Right renal pelvis (tissue), 4 donors: ENCODE measurements around the gene SLC4A2. TPM values are rescaled to one million over a fixed set of nuclear protein-coding genes. Genes with fewer than 3 reads are reported as not detected.

Experiments used
- DNase-seq, 4 donors: peaks; one replicate each; pipeline ENCODE4 v3.0.0-alpha.2; 2013; ENCODE audit warnings: low read depth in 4 of 4, low spot score in 3 of 4, missing footprints in 1 of 4
- polyA plus RNA-seq, 4 donors: library from polyadenylated mRNA; unstranded; fragments of 120-200 nt; gene quantifications; one replicate each; pipeline ENCODE4 v1.2.1, GENCODE V29; 2013; ENCODE audit not compliant: insufficient read length in 4 of 4

SLC4A2 gene
- polyA plus RNA-seq, 4 donors = 89.0 to 104 (median 93.9) TPM

DNA sequence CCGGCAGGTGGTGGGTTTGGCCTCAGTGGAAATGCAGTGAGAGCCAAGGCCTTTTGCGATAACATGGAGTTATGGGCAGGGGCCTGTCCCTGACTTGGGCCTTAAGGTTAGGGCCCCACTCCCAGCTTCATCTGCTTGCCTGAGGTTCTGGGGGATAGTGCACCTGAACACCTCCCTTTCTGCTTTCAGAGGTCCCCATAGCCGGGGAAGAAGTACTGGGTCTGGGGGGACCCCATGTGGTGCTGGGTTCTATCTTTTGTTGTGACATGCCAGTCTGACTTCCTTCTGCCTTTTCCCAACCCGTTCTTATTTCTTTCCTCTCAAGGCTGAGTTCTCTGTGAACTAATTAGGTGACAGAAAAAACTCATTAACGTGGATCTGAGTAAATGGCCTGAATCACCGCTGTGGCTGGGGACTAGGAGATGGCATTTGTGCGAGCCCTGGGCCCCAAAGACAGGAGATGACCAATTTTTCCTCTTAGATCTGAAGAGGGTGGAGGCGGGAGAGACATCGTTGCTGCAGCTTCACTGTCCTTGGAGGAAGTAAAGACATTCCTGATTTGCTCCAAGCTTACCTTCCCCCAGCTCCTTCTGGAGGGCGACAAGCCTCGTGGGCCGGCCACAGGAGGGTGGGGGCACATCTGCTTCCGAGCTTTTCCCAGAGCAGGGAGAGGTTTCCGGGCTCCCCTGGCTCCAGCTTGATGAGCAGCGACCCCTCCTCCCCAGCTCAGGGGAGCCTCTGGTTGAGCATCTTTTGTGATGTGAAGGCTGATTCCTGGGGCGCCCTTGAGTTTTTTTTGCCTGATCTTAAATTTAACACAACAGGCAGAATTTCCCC lies 28.8 kb downstream of the SLC4A2 start:
- DNase-seq = no peak

DNA sequence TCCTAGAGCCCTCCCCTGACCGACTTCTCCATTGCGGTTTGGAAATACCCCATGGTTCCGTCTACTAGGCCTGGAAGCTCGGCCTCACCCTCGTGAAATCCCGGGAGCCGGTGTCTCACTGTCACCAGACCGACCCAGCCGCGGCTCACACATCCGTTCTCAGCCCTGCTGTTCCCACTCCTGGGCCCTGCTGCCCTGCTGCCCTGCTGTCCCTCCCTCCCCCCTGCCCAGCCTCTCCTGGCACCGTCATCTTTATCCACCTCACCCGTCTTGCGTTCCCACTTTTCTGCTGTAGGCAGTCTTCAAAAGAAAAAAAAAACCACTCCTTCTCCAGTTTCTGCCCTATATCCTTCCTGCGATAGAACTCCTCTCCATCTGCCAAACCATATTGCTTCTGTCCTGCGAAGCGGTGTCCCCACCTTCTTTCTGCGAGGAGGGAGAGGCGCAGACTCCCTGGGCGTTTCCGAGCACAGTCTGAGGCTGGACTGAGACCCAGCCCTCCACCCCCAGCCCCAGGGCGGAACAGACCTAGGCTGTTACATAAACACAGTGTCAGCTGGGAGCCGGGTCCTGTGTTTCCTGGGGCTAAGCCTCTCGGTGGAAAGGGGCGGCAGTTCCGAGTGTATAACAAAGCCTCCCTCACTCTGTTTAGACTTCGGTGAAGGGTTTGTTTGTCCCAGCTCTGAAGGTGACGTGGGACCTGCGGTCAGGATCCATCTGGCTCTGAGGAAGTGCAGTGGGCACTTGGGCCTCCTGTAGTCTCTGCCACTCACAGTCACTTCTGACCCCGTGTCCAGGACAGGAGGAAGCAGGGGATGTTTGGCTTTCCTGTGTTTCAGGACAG lies 29.7 kb downstream of the SLC4A2 start:
- no peak for DNase-seq

DNA sequence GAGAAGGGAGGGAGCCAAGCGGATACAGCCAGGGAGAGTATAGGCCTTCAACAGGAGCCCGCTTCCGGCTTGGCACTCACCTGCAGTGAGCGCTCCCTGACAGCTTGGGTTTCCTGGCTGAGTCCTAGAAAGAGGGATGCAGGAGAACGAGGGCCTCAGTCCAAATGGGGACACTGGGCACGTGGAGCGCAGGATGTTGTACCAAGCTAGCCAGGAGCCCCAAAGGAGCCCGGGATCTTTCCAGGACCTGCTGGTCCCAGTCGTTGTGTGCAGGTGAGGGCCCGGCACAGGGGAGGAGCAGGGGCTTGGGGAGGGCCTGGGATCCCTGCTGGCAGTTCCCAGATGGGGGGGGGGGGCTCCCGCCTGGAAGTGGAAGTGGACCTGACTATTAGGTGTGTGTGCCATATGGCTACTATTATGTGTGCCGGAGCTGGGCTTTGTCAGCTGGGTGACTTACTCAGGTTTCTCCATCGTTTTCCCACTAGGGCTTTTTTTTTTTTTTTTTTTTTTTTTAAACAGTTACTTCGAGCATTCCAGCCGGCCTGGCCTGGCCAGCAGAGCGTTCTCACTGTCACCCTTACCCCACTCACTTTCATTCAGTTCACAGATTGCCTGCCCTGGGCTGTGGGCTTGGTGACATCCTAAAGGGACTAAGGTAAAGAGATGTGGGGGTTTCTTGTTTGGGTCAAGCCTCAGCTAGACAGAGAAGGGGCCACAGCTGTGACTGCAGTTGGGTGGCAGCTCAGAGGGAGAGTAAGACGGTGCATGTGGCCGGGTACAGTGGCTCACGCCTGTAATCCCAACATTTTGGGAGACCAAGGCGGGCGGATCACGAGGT lies 30.7 kb downstream of the SLC4A2 start:
- no peak for DNase-seq

DNA sequence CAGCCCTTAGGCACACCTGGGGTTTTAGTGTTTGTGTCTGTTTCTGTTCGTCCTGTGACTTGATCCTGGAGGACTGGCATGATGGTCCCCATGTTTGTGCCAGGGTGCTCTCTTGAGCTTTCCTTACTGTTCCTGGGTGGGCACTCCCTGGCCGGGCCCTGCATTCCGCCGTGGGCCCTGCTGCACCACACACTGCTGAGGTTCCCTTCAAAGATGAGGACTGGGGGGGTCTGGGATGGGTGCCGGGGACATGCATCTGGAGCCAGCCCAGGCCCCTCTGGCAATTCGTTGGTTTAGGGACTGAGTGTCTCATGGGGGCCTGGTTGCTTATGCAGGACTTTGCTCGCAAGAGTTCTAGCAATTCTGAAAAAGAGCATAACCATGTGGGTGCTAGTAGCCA lies 31.6 kb downstream of the SLC4A2 start:
- no peak for DNase-seq

DNA sequence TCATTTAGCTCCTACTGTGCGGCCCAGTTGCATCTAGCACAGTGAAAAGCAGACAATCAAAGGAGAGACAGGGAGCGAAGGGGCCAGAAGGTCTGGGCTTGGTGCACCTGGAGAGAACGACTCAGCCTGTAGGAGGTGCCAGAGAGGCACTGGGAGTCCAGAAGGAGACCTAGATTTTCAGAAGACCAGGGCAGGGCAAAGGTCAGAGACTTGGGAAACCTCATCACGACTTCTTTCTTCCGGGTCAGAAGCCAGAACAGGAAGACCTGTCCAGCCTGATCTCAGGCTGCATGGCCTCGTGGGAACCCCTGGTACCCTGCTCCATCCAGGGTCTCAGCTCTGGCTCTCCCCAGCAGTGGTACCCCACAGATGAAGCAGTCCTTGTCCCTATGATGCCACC lies 32.0 kb downstream of the SLC4A2 start:
- DNase-seq = no peak

DNA sequence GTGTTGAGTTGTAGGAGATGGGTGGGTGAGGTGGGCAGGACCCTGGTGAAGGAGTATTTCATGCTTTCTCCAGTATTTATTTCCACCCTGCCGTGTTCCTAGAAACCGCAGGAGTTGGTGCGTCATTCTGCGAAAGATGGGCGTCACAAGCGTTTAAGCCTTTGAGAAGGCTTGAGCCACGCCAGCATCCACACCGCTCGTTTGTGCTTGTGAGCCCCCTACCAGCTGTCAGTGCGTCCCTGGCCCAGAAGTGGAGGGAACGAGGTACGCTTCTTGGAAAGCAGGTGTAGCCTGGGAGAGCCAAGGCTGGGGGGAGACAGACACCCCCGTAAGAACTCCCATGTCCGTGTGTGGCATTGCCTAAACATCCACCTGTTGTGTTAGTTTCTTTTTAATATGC lies 32.6 kb downstream of the SLC4A2 start:
- DNase-seq = no peak

DNA sequence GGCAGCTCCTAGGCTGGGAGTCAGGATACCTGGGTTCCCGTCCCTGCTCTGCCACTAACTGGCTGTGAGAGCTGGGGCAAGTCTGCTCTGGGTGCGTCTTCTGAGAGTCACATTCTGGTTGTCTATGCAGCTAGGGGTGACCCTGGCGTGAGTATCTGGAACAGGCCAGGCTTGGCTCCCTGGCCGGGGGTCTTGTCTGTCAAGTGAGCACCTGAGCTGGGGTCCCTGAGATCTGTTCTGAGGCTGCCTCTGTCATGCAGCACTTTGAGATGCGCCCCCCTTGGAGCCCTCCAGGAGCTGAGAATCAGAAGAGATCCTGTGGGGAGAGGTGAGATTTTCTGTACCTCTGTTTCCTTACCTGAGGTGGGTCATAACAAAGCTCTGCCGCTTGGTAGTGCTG lies 34.4 kb downstream of the SLC4A2 start:
- DNase-seq = no peak

DNA sequence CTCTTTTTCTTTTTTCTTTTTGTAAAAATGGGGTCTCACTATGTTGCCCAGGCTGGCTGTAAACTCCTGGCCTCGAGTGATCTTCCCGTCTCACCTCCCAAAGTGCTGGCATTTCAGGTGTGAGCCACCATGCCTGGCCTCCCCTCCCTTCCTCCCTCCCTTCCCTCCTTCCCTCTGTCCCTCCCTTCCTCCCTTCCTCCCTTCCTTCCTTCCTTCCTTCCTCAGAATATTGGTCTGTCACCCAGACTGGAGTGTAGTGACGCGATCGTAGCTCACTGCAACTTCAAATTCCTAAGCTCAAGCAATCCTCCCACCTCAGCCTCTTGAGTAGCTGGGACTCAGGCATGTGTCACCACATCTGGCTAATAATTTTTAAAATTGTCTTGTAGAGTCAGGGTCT lies 35.3 kb downstream of the SLC4A2 start:
- no peak for DNase-seq

DNA sequence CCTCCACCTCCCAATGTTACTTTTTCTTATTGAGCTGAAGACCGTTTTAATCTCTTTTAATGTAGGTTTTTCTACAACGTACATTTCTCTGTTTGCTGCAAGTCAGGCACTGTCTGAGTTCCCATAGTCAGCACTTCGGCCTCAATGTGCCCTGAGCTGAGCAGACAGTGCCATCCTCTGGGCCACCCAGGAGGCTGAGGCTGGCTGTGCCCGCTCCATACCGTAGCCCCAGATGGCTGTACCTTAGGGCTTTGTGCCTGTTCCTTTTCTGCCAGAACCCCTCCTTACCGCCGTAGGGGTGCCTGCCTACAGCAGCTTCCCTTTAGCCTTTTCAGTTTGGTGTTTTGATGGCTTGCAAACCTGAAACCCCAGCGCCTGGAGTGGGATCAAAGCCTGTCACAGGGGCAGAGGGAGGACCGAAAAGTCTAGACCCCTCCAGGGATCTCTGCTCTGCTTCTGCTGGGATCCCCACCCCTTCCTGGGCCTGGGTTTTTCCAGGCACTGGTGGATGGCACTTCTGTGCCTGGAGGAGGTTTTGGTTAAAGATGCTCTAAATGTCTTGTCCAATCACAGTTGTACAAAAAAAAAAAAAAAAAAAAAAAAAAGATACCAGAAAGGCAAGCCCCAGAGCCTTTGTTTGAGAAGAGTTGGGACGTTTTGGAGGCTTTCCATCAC lies 35.9 kb downstream of the SLC4A2 start:
- DNase-seq = no peak

DNA sequence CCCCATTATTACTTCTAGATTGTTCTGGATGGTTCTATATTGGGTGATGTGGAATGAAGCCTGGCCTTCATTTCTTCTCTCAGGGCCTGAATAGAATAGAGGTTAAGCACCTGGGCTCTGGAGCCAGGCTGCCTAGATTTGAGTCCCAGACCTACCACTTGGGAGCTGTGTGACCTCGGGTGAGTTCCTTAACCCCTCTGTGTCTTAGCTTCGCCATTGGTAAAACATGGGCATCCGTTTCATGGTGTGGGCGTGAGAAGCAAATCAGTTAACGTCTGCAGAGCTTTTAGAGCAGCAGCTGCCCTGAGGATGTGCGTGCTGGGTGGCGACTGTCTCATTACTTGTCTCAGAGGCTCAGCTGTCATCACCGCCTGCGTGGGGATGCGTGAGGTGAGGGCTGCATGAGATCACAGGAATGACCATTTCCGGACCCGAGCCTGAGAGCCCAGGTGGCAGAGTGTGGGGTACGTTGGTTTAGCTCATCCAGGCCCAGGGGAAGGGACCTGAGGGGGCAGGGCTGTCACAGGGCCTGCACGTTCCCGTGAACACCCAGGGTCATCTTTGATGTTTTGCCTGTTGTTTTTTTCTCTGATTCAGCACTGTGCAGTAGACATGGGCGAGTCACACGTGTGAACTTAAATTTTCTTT lies 36.6 kb downstream of the SLC4A2 start:
- no peak for DNase-seq

DNA sequence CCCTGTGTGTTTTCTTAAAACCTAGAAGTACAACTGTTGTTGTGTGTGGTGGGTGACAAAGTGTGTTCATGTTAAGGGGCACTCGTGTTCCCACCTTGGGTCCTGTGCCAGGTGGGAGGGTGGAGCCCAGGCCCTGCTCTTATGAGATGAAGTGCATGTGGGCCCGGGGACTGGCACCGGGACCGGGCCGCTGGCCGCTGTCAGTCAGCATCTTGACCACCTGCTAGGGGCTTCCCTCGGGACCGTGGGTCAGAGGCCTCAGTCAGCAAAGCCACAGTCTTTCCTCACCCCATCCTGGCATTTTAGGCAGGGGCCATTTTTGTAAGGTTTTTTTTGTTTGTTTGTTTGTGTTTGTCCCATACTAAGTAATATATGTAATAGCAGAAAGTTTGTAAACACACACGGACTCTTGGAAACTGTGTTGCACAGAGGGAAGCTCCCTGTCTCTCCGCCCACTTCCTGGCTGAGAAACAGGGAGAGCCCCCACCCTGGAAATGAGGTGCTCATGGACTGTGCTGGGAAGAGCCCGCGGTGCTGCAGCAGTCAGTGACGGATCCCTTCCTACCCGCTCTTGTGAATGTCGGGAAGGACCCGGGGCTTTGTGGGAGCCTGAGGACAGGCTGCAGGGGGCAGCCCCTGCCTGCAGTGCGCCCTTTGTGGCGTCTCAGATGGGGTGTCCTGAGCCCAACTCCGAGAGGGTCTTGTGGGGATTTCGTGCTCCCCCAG lies 40.3 kb downstream of the SLC4A2 start:
- DNase-seq = no peak

DNA sequence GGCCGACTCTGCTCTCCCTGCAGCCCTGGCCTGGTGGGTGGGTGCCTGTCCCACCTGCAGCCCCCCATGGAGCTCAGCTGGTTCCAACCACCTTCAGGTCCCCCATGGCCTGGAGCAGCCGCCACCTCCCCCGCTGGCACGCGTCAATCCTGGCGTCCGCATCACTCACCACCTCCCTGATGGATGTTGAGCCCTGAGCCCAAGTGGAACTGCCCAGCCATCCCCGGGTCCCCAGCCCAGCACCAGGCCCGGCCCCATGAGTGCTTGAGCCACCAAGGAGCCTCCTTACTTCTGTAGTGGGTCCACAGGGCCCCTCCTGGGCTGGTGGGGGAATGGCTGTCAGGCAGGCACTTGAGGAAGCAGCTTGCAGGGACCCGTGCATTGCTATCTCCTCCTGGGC lies 41.5 kb downstream of the SLC4A2 start:
- no peak for DNase-seq

DNA sequence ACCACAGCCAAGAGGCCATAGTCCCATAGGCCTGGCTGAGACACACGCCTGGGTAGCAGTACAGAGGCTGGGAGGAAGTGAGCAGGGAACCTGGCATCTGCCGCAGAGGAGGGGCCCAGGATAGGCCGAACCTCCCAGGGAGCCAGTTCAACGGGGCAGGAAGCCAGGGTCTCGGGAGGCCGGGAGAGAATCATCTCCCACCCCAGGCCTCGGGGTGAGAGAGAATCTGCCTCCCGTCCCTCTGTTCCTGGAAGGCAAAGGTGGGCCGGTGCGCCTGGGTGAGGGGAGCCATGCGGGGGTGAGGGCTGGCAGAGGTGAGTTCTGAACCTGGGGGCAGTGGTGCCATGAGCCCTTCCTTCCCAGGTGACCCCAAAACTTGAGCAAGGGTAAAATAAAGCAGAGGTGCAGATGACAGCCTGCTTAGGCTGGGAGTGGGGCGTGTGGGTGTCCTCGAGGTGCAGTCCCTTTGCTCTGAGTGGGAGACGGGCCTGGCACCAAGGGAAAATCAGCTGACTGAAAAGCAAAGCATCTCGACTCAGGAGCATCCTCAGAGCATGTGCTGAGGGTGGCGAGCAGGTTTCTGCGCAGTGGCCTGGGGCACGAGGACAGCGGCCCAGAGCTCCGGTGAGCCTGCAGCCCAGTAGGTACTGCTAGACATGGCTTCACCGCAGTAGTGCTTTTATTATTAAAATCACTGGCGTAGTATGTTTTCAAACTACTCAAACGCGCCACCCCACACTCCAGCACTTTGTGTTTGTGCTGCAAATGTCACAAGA lies 42.4 kb downstream of the SLC4A2 start:
- no peak for DNase-seq

DNA sequence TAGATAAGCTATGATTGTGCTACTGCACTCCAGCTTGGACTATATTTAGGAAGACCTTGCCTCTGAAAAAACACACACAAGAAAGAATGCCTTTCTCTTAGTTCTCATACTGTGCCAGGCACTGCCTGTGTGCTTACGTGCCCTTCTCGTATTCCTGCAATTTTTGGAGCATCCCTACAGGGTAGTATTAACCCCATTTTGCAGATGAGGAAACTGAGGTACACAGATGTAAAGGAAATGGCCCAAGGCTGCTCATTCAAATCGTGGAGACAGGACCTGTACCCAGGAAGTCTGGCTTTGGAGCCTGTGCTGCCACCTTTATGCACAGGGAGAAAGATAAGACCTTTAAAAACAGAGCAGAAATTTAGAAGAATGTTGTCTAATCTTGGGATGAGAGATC lies 43.6 kb downstream of the SLC4A2 start:
- DNase-seq = no peak

DNA sequence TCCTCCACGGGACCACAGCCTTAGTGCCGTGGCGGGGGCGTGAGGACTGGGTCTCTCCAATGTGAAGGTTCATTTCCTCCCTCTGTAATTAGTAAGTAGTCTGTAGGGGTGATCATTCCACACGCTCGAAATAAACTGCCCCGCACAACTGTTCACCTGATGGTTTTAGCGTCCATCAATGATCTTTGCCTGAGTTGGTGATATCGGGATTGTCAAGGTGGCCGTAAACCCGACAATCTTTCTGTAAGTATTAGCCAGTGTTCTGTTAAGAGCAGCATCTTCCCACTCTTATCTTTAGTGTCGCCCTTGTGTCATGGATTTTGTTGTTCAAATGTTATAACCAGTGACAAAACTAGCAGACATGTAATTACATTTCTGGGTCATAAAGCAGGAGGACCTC lies 44.6 kb downstream of the SLC4A2 start:
- no peak for DNase-seq

DNA sequence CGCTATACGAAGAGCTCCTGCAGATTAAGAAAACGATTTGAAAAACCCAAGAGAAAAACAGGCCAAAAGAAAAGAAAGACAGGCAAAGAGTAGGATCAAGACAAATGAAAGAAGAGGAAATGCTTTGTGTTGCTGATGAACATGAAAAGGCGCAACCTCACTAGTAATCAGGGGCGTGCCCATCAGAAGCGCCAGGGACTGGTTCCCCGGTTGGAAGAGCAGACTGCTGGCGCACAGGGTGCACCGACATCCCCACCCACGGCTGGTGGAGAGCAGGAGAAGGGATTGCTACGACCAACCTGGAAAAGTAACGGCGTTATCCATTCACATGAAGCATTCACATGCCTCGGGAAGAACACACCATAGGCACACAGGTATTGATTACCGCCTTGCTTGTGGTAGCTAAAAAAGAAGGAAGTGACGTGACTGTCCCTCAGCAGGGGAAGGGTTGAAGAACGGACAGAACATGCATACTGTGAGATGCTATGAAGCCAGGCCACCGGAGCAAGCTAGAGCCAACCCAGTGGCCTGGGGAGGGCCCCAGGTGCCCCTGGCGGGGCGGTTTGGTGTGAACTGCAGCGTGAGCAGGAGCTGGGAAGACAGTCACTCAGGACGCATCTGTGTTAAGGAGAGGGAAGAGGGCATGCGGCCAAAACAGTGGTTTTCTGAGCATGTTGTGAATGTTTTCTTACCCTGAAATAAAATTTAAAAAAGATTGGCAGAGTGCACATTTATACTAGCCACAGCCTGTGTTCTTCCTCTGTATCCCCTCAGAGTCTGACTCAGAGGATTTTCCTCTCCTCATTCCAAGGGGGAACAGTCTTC lies 45.2 kb downstream of the SLC4A2 start:
- DNase-seq = no peak

DNA sequence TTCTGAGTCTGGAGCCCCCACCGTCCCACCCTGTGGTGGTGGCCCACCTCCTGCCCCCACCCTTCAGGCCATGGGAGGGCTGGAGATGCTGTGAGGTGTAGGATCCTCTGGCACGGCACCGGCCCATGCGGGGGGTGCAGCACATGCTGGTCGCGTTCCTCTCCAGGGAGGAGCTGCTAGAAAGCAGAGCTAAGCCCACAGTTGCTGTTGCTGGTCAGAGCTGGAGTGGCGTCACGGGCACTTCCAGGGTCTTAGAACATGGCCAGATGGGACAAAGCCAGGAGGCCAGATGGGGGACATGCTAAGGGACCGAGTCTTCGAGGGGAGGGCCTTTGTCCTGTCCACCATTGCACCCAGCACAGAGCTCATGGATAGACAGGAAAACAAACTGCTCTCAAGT lies 48.5 kb downstream of the SLC4A2 start:
- DNase-seq = no peak
